Ishikawa (cell line): ENCODE data around the gene SLCO2A1.

Experiments used
- CEBPB ChIP-seq: IDR thresholded peaks from 2 replicates; pipeline ENCODE4 v1.6.1; 2012
- CREB1 ChIP-seq: IDR thresholded peaks from 2 replicates; pipeline ENCODE4 v1.6.1; 2012; ENCODE audit warnings: low read depth
- EP300 ChIP-seq: IDR thresholded peaks from 2 replicates; pipeline ENCODE4 v1.6.1; 2012; ENCODE audit warnings: borderline replicate concordance
- FOXM1 ChIP-seq: IDR thresholded peaks from 2 replicates; pipeline ENCODE4 v1.6.1; 2012; ENCODE audit warnings: low read depth, borderline replicate concordance
- MAX ChIP-seq: IDR thresholded peaks from 2 replicates; pipeline ENCODE4 v1.6.1; 2012
- NFIC ChIP-seq: IDR thresholded peaks from 2 replicates; pipeline ENCODE4 v1.6.1; 2012
- RAD21 ChIP-seq: IDR thresholded peaks from 2 replicates; pipeline ENCODE4 v1.6.1; 2012; ENCODE audit warnings: low read depth
- REST ChIP-seq: IDR thresholded peaks from 2 replicates; pipeline ENCODE4 v1.6.1; 2012; ENCODE audit warnings: low read depth, mild to moderate bottlenecking
- TAF1 ChIP-seq: IDR thresholded peaks from 2 replicates; pipeline ENCODE4 v1.6.1; 2012; ENCODE audit warnings: low read depth, mild to moderate bottlenecking
- TEAD4 ChIP-seq: IDR thresholded peaks from 2 replicates; pipeline ENCODE4 v1.6.1; 2012
- USF1 ChIP-seq: IDR thresholded peaks from 2 replicates; pipeline ENCODE4 v1.6.1; 2012
- YY1 ChIP-seq: IDR thresholded peaks from 2 replicates; pipeline ENCODE4 v1.6.1; 2012; ENCODE audit warnings: low read depth
- ZBTB7A ChIP-seq: IDR thresholded peaks from 2 replicates; pipeline ENCODE4 v1.6.1; 2012; ENCODE audit warnings: low read depth

GRCh38 chr3:133943031-133943535 lies 86.6 kb downstream of the SLCO2A1 start:
- TF ChIP-seq MAX (no peak), CEBPB (no peak), TAF1 (no peak), YY1 (no peak), RAD21 (no peak), REST (no peak), USF1 (no peak), TEAD4 (no peak), FOXM1 (no peak), NFIC (no peak), EP300 (no peak), ZBTB7A (no peak), CREB1 (no peak)
